Measurements from ENCODE around the gene IL1R2. TPM values are rescaled to one million over a fixed set of nuclear protein-coding genes. Genes with fewer than 3 reads are reported as not detected.

The IL1R2 gene
- total and polyA plus RNA-seq, 2 of the 8 experiments (the other 6 are each of a cell fraction or from before 2014, with no cell fraction given) = 0.06 TPM; not detected in 1

DNA sequence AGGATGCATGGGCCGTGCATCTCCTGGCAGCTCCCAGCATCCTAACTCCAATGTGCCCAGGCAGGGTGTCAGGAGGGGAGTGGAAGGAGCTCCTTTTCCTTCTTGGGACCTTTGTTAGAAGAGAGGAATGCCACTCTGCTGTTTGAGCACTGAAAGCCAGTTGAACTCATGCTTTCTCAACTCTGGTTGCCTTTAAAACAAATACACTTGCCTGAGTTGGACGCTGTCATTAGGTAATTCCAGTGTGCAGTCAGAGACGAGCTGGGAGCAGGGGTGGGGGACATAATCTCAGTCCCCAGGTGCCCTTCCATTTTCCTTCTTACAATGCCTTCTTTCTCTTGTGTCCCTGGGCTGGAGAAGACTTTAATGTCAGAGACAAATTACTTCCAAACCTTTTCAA is 44.4 kb upstream of the IL1R2 start (continued):
- TF ChIP-seq POLR2AphosphoS5 (IDR thresholded peaks at IDR 0.05; ENCODE audit: low read depth, low read length) (no peak), EGR1 (IDR thresholded peaks at IDR 0.05; ENCODE audit: borderline replicate concordance, low read depth, low read length) (no peak), CTBP2 (IDR thresholded peaks at IDR 0.05; ENCODE audit: borderline replicate concordance, insufficient read depth, insufficient read length, low read length) (no peak), KDM4A (IDR thresholded peaks at IDR 0.05; ENCODE audit: low read depth, low read length, severe bottlenecking) (no peak), GTF2F1 (IDR thresholded peaks at IDR 0.05; ENCODE audit: borderline replicate concordance, low read depth, low read length) (no peak), RBBP5 (IDR thresholded peaks at IDR 0.05; ENCODE audit: borderline replicate concordance, low read depth, low read length) (no peak), BCL11A (IDR thresholded peaks at IDR 0.05; ENCODE audit: low read depth in 2 of 2, low read length in 2 of 2) (no peak), FOSL1 (IDR thresholded peaks at IDR 0.05; ENCODE audit: insufficient read depth, low read depth, low read length) (no peak), RAD21 (IDR thresholded peaks at IDR 0.05 in 1 of 2, conservative IDR thresholded peaks at IDR 0.05 in 1 of 2; ENCODE audit: low read depth in 2 of 2, low read length in 2 of 2) (no peak)
